UCSD-AML1 (cell line): ENCODE data around the gene VWA7.
"Not testable (repeated sequence)": the region's sequence is repeated elsewhere in the genome, so short reads cannot be mapped to it uniquely, and the experiment has no call there.

Experiments
- DNase-seq: peaks from one replicate; lab custom pipeline; 2025; ENCODE audit not compliant: unreplicated experiment; lab: John Stamatoyannopoulos, UW

VWA7 gene, protein sequence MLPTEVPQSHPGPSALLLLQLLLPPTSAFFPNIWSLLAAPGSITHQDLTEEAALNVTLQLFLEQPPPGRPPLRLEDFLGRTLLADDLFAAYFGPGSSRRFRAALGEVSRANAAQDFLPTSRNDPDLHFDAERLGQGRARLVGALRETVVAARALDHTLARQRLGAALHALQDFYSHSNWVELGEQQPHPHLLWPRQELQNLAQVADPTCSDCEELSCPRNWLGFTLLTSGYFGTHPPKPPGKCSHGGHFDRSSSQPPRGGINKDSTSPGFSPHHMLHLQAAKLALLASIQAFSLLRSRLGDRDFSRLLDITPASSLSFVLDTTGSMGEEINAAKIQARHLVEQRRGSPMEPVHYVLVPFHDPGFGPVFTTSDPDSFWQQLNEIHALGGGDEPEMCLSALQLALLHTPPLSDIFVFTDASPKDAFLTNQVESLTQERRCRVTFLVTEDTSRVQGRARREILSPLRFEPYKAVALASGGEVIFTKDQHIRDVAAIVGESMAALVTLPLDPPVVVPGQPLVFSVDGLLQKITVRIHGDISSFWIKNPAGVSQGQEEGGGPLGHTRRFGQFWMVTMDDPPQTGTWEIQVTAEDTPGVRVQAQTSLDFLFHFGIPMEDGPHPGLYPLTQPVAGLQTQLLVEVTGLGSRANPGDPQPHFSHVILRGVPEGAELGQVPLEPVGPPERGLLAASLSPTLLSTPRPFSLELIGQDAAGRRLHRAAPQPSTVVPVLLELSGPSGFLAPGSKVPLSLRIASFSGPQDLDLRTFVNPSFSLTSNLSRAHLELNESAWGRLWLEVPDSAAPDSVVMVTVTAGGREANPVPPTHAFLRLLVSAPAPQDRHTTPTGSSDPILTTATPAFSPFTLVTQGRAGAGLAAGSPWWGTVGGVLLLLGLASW

DNA sequence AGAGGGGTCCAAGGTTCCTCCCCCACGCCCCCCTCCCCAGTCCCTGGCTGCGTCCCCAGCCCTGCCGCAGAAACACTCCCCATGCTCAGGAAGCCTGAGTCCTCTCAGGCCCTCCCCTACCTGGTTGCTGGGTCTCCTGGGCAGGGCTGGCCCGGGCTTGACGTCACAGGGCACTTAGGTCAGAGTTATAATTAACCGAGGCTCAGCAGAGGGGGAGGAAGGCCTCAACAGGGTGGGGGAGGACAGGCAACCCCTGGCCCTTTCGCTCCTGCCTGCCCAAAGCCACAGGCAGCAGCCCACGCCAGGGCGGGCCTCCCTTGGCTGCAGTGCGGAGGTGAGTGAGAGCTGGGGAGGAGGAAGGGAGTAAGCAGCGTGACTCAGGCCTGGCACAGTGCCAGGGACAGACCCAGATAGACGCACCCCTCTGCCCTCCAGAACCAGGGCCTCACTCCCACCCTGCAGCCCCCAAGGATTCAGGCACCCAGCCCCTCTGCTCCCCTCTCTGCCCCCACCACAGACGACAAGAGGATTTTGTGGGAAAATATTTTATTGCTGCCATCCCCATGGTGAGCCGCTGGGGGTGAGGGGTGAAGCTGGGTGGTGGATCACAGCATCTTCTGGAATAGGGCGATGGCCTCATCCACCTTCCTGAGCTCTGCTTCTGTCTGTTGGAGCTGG, at the start of gene VWA7:
TSS of gene VWA7 (minus strand) at position 340 of the 678 bp plus-strand sequence. CDS start 549 bp downstream, outside the sequence.
- DNase-seq, result peak; percentile 86

DNA sequence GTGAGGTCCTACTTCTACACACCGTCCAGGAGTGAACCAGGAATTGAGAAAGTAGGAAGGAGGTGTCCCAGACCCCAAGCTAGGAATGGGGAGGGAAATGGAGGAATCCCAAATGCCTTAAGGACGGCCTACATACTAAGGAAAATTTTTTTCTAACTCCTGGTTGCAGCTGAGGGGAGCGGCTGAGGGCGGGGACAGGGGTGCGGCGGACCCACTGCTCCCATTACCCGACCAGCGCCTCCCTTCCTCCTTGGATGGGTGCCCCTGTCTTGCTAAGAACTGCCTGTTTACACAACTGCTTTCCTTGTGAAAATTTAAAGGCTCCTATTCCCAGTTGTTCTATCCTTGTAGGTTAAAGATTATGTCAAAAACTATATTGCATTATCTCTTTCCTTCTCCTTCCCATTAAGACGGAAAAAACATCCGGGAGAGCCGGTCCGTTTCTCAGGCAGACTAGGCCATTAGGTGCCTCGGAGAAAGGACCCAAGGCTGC, 49.7 kb upstream of the VWA7 start:
- DNase-seq, result peak; percentile 77

DNA sequence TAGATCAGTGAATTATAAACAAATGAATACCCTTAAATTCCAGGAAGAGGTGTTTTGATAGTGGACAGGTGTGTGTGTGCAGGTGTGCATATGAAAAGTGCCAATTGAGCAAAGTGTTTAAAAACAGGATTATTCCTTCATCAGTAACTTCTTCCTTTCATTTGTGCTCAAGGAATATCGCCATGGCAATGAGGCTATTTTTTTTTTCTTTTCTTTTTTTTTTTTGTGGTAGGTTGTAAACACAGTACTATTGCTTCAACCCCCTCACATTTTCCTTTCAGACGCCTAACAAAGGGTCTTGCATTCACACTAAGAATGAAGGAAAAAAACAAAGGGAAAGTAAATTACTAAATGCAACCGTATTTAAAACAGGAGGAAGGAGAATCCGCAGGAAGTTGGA, 48.4 kb upstream of the VWA7 start:
- no peak for DNase-seq

DNA sequence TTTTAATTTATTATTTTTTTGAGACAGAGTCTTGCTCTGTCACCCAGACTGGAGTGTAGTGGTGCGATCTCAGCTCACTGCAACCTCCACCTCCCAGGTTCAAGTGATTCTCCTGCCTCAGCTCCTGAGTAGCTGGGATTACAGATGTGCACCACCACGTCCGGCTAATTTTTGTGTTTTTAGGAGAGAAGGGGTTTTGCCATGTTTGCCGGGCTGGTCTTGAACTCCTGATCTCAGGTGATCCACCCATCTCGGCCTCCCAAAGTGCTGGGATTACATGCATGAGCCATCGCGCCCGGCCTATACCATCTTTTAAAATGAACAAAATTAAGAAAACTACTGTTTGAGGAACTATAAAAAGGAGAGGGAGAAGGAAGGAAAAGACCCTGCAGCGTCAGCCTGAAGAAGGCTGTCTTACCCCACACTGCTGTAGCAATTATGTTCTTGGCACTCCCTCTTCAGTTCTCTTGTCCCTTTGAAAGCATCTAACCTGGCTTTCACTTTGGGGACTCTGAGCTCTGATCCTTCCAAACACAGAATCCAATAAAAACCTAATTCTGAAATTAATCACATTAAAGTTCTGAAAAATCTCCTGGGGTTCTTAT, 46.6 kb upstream of the VWA7 start:
- not testable (repeated sequence) for DNase-seq

DNA sequence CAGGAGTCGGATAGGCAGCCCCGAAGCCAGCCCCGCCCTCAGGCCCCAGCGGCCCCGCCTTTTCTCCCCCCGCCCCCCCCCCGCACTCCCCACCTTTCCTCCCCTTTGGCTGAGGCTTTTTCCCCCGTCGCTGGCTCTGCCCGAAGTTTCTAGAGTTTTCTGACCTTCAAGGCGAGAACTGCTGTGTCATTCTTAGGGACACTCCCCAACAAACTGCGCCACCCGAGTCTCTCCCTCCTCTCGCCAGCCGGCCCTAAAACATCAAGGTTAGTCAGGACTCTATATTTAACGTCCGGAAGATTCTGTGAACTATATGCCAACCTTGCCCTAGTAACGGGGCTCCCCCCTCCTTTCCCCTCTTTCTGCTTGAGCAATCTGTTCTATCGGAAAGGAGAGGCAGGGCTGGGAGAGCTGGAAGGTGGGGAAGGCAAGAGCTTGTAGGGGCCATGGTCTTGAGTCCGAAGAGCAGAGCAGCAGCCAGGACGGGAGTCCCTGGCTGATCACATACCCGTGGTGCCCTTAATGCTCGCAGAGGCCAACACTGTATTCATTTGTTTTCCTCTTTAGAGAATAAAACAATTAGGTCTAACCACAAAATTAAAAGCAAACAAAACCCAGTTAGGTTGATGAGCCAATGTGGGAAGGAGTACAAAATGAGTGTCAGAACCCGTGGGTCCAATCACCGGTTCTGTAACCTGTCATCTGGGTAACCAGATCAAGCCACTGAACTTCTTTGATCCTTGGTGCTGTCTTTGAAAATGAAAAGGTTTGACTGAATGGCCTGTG, 45.1 kb upstream of the VWA7 start:
- peak; percentile 84 for DNase-seq

DNA sequence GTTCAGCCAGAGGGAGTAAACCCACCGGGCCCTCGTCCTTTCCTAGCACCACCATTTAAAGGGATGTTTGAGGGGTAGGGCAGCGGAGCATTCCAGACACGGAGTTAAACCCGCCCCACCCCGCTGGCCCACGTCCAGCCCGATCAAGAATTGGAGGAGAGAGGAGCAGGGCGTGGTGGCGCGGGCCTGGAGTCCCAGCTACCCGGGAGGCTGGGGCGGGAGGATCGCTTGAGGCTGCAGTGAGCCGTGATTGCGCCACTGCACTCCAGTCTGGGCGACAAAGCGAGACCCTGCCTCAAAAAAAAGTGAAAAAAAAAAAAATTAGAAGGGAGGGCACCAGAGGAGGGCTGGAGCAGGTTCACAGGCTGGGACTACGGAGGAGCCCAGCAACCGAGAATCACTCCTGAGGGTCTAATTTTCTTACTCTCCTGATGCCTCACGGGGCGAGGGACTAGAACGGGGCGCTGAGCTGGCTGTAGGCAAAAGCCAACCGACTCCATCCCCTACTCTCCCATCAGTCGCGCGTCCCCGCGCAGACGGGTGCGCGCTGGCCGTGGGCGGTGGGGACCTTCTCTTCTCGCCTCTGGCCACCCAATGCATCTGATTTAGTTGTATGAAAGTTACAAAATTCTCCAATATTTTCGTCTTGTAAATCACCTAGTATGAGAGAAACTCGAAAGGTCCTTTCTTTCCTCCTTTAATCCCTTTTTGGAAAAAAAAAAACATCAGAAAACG, 44.3 kb upstream of the VWA7 start:
- DNase-seq, result peak; percentile 76

DNA sequence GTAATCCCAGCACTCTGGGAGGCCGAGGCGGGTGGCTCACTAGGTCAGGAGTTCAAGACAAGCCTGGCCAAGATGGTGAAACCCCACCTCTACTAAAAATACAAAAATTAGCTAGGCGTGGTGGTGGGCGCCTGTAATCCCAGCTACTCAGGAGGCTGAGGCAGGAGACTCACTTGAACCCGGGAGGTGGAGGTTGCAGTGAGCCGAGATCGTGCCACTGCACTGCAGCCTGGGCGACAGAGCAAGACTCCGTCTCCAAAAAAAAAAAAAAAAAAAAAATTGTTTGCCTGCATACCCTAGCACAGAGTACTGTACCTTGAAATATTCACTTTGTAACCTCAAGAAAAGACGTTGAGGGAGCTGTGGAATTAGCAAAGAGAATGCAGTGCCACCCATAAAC, 43.3 kb upstream of the VWA7 start:
- DNase-seq, result not testable (repeated sequence)

DNA sequence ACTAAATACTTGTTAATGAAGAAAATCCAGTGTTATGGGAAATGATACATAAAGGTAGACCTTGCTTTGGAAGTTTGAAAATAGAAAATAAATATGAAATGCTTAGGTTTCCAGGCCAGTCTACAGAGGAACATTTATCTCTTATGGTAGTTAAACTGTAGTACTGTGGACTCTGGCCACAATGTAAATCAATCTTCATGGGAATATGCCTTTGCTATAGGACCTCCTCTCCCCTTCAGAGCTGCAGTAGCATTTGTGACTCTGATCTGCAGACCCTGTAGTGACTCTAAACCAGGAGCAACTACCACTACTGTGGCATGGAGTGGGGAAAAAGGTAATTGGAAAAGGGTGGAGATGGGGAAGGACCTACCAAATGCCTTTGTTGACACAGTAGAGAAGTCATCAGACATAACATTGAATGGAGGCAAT, 42.8 kb upstream of the VWA7 start:
- DNase-seq, result no peak

DNA sequence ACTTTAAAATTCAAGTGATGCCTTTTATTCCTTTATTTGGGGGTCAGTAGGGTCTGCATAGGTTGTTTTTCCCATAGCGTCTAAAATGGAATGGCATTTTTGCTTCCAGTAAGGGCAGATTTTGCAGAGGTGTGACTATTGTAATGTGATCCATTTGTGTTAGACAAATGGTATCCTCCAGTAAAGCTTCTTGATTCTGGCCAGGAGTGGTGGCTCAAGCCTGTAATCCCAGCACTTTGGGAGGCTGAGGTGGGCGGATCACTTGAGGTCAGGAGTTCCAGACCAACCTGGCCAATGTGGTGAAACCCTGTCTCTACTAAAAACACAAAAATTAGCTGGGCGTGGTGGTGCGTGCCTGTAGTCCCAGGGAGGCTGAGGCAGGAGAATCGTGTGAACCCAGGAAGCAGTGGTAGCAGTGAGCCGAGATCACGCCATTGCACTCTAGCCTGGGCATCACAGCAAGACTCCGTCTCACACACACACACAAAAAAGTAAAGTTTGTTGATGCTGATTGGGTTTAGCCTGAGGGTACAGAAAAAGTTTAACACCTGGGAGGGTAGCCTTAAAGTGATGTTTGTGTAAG, 40.9 kb upstream of the VWA7 start:
- not testable (repeated sequence) for DNase-seq

DNA sequence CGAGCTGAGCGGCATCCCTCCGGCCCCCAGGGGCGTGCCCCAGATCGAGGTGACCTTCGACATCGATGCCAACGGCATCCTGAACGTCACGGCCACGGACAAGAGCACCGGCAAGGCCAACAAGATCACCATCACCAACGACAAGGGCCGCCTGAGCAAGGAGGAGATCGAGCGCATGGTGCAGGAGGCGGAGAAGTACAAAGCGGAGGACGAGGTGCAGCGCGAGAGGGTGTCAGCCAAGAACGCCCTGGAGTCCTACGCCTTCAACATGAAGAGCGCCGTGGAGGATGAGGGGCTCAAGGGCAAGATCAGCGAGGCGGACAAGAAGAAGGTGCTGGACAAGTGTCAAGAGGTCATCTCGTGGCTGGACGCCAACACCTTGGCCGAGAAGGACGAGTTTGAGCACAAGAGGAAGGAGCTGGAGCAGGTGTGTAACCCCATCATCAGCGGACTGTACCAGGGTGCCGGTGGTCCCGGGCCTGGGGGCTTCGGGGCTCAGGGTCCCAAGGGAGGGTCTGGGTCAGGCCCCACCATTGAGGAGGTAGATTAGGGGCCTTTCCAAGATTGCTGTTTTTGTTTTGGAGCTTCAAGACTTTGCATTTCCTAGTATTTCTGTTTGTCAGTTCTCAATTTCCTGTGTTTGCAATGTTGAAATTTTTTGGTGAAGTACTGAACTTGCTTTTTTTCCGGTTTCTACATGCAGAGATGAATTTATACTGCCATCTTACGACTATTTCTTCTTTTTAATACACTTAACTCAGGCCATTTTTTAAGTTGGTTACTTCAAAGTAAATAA, 40.2 kb upstream of the VWA7 start:
- not testable (repeated sequence) for DNase-seq

DNA sequence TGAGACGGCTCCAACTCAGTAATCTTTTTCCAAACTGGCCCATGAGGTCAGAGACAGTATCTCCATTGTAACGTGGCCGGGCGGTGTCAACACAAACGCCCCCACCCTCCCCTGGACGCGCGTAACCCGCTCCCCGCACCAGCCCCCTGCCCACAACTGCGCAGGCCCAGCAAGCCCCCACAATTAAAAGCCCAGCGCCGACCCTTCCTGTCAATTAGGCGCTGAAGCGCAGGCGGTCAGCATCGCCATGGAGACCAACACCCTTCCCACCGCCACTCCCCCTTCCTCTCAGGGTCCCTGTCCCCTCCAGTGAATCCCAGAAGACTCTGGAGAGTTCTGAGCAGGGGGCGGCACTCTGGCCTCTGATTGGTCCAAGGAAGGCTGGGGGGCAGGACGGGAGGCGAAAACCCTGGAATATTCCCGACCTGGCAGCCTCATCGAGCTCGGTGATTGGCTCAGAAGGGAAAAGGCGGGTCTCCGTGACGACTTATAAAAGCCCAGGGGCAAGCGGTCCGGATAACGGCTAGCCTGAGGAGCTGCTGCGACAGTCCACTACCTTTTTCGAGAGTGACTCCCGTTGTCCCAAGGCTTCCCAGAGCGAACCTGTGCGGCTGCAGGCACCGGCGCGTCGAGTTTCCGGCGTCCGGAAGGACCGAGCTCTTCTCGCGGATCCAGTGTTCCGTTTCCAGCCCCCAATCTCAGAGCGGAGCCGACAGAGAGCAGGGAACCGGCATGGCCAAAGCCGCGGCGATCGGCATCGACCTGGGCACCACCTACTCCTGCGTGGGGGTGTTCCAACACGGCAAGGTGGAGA, 38.1 kb upstream of the VWA7 start, which contains the start of the genes HSPA1A and HSPA1L:
TSS of gene HSPA1A (plus strand) at position 519 of the 814 bp plus-strand sequence. CDS start at position 733, 214 bp downstream.
TSS of gene HSPA1L (minus strand) at position 259 of the 814 bp plus-strand sequence. CDS start 3,311 bp downstream, outside the sequence.
- no peak for DNase-seq

DNA sequence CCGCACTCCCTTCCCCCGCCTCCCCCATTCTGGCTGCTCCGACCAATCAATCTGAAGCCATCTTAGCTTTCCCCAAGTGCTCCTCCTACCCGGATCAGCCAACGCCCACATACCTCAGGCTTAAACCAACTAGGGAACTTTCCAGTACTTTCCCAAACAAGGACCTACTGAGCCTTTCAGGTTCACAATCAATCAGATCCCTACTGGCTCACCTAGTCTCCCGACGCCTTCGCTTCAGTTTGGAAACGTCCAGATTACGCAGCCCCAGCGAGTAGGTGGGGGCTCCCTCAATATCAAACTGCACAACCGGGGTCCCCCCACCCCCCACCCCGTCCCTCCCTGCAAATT, 37.5 kb upstream of the VWA7 start:
- no peak for DNase-seq

DNA sequence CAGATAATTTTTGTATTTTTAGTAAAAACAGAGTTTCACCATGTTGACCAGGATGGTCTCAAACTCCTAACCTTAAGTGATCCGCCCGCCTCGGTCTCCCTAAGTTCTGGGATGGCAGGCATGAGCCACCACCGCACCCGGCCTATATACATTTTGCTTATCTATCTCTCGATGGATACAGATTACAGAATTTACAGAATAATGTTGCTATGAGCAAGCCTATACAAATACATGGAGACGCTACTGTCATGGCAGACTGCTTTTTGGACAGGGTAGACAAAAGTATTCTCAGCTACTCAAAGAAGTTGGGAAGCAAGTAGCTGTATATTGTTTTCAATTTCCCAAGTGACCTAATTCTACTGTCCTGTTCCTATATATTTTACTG, 36.3 kb upstream of the VWA7 start:
- DNase-seq, result no peak

DNA sequence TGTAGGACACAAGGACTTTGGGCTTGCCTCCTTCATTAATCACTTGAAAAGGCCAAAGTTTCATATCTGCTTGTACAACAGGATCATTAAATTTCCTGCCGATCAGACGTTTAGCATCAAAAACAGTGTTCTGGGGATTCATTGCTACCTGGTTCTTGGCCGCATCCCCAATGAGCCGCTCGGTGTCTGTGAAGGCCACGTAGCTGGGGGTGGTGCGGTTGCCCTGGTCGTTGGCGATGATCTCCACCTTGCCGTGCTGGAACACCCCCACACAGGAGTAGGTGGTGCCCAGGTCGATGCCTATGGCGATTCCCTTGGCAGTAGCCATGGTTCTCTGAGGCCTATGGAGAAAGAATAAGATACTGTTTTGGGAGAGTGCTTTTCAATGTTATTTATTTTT, 34.5 kb upstream of the VWA7 start:
- no peak for DNase-seq

DNA sequence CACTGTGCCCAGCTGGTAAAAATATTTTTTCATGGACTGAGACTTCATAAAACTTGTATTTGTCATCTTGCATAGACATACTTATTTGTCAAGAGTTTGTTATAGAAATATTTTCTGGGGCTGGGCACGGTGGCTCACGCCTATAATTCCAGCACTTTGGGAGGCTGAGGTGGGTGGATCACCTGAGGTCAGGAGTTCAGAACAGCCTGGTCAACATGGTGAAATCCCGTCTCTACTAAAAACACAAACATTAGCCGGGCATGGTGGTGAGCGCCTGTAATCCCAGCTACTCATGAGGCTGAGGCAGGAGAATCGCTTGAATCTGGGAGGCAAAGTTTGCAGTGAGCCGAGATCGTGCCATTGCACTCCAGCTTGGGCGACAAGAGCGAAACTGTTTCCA, 31.5 kb upstream of the VWA7 start:
- DNase-seq, result not testable (repeated sequence)

DNA sequence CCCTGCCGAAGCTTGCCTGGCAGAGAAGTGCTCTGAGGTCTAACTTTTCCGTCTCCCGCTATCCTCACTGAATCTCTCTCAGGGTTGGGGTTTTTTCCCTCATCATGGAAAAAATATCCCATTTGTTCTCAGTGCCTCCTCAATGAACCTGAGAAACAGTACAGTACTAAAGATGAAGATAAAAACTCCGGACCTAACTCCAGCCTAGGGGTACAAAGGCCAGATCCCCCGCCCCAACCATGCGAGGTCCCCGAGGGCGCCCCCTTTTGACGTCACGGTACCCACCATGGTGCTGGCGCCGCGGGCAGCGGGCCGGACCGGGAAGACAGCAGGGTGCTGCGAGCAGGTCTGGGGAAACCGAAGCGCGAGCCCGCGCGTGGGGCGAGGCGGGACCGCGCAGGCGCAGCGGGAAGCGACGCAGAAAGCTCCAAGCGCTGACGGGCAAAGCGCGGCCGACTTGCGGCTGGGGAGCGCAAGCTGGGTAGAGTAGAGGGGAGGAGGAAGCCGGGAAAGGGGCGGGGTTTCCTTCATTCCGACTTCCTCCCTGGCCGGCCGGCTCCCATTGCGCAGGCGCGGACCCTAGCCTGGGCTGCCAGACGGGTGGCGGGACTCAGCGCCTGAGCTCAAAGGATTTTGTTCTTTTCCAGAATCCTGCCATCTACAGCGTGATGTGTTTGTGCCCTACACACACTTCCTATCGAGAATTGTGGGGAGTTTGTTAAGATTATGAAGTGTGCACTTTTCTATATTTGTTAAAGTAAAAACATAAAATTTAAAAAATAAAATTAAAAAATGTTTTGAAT, 29.5 kb upstream of the VWA7 start, which contains the start of gene LSM2:
TSS of gene LSM2 (minus strand) at position 497 of the 803 bp plus-strand sequence. CDS start at position 288, 209 bp downstream.
- DNase-seq, result peak; percentile 97
